Fibroblast of lung (primary cell): Measurements from ENCODE around the gene RPS6KL1. TPM values are rescaled to one million over a fixed set of nuclear protein-coding genes. Genes with fewer than 3 reads are reported as not detected.

Experiments
- DNase-seq, 2 donors: peaks; one replicate each; pipeline versions ENCODE4 v3.0.0 to v3.0.0-alpha.2; 2010; ENCODE audit warnings: low read depth in 2 of 2
- H2AFZ ChIP-seq: 2 replicates; pipeline ENCODE4 v1.5.1; 2012; ENCODE audit warnings: low read length, control low read depth, inconsistent platforms
- H3K27ac ChIP-seq: 2 replicates; pipeline ENCODE4 v1.5.1; 2011; ENCODE audit warnings: low read length, control low read depth; ENCODE audit not compliant: insufficient read depth
- H3K27me3 ChIP-seq: 2 replicates; pipeline ENCODE4 v1.5.1; 2011; ENCODE audit warnings: mild to moderate bottlenecking, low read length; ENCODE audit not compliant: control insufficient read depth, insufficient read depth
- H3K36me3 ChIP-seq: 2 replicates; pipeline ENCODE4 v1.5.1; 2011; ENCODE audit warnings: low read length; ENCODE audit not compliant: control insufficient read depth, insufficient read depth
- H3K4me1 ChIP-seq: 2 replicates; pipeline ENCODE4 v1.5.1; 2011; ENCODE audit warnings: low read length; ENCODE audit not compliant: control insufficient read depth, insufficient read depth; ENCODE audit errors: extremely low read depth
- H3K4me2 ChIP-seq: 2 replicates; pipeline ENCODE4 v1.5.1; 2011; ENCODE audit warnings: low read length, control low read depth; ENCODE audit not compliant: insufficient read depth; ENCODE audit errors: extremely low read depth
- H3K4me3 ChIP-seq, 4 experiments: fragments of 200-600 bp in 1 of 4; sonication (generic) in 1 of 4; replicated peaks in 1 of 4; 2 replicates each; pipeline ENCODE4 v1.5.1; 2011 to 2016; ENCODE audit warnings: low read length in 4 of 4, low read depth in 3 of 4, mild to moderate bottlenecking in 3 of 4, control low read depth in 2 of 4, inconsistent platforms in 1 of 4, mixed read lengths in 1 of 4; ENCODE audit not compliant: insufficient read depth in 1 of 4; ENCODE audit errors: control extremely low read depth in 1 of 4
- H3K79me2 ChIP-seq: 2 replicates; pipeline ENCODE4 v1.5.1; 2012; ENCODE audit warnings: mild to moderate bottlenecking, low read length, inconsistent platforms; ENCODE audit not compliant: control insufficient read depth, insufficient read depth
- H3K9ac ChIP-seq: 2 replicates; pipeline ENCODE4 v1.5.1; 2011; ENCODE audit warnings: mild to moderate bottlenecking, low read length, control low read depth; ENCODE audit not compliant: insufficient read depth
- H3K9me3 ChIP-seq: 2 replicates; pipeline ENCODE4 v1.5.1; 2012; ENCODE audit warnings: low read depth, low read length; ENCODE audit not compliant: control insufficient read depth, insufficient read depth
- H4K20me1 ChIP-seq: 2 replicates; pipeline ENCODE4 v1.5.1; 2011; ENCODE audit warnings: low read length; ENCODE audit not compliant: control insufficient read depth, insufficient read depth; ENCODE audit errors: extremely low read depth
- EZH2 ChIP-seq: IDR thresholded peaks from 2 replicates; pipeline ENCODE4 v1.5.1; 2012; ENCODE audit warnings: low read length, control low read depth, mild to moderate bottlenecking; ENCODE audit errors: missing control alignments
- polyA plus RNA-seq, 2 donors: library from polyadenylated mRNA; depleted of rRNA in 1 of 2; stranded (reverse) in 1 of 2; unstranded in 1 of 2; fragments of >200 nt; gene quantifications; 2 replicates each; pipeline ENCODE4 v1.2.1, GENCODE V29; 2011 to 2012; ENCODE audit warnings: missing spikeins in 1 of 2
- total RNA-seq: library from RNA; depleted of rRNA; stranded (reverse); fragments of >200 nt; gene quantifications from 2 replicates; pipeline ENCODE4 v1.2.1, GENCODE V29; 2014
- TF ChIP-seq, protein P1 (sequence below), 2 donors: IDR thresholded peaks in 1 of 2; conservative IDR thresholded peaks in 1 of 2; 1 replicate in 1 of 2; 2 replicates in 1 of 2; pipeline ENCODE4 v1.5.1; 2011 to 2012; ENCODE audit warnings: low read length in 2 of 2, control low read depth in 1 of 2, inconsistent platforms in 1 of 2, low read depth in 1 of 2, mild to moderate bottlenecking in 1 of 2

Gene RPS6KL1
- total and polyA plus RNA-seq, 2 donors (not counting 1 experiment from before 2014, with no cell fraction given), result 0.52 to 1.2 TPM

DNA sequence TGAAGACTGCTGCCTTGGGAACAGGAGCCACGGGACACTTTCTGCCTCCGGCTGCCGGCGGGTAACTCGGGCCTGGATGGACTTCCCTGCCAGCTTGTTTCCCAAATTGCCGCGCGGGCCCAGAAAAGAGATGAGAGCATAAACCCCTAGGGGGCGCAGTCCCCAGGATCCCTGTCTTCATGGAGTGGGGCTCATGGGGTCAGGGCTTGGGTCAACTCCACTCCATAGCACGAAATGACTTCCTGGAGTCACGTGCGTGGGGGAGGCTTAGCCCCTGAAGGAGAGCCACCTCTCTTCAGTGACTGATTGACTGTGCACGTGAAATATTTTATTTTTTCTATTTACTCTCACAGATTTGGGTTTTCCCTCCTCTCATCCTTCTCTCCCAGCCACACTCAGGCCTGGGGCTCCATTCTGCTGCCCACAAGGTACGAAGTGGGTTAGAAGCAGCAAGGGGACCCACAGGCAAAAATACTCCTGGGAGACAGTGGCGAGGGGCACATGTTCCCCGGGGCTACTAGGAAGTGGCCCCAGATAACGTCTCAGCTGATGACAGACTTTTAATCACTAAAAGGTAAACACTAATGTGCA, 22.3 kb upstream of the RPS6KL1 start:
- DNase-seq, result peak in 1 of 2 donors; percentile 14

DNA sequence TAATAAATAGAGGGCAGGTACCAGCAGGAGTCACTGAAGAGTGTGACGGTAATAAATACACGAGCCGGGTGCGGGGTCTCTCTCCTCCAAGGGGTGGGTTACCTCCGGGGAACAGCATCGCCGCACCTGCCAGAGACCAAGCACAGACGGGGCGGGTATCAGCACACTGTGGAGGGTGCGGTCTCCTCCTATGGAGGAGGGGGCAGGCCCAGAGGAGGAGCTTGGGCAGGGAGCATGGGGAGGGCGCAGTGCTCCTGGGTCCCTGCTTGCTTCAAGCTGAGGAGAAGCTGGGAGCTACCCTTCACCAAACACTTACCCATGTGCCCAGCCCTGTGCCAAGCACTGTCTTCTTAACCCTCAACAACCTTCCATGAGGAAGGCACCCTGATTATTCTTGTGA, 19.5 kb upstream of the RPS6KL1 start:
- no peak for TF ChIP-seq EZH2
- TF ChIP-seq, protein P1, sequence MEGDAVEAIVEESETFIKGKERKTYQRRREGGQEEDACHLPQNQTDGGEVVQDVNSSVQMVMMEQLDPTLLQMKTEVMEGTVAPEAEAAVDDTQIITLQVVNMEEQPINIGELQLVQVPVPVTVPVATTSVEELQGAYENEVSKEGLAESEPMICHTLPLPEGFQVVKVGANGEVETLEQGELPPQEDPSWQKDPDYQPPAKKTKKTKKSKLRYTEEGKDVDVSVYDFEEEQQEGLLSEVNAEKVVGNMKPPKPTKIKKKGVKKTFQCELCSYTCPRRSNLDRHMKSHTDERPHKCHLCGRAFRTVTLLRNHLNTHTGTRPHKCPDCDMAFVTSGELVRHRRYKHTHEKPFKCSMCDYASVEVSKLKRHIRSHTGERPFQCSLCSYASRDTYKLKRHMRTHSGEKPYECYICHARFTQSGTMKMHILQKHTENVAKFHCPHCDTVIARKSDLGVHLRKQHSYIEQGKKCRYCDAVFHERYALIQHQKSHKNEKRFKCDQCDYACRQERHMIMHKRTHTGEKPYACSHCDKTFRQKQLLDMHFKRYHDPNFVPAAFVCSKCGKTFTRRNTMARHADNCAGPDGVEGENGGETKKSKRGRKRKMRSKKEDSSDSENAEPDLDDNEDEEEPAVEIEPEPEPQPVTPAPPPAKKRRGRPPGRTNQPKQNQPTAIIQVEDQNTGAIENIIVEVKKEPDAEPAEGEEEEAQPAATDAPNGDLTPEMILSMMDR (conservative IDR thresholded peaks at IDR 0.05 in 1 of 2, IDR thresholded peaks at IDR 0.05 in 1 of 2; ENCODE audit: low read depth in 1 of 2, low read length in 2 of 2), result no peak
- Histone ChIP-seq H4K20me1 (no peaks in the 10 kb centered on the region), H3K9ac (no peak overlapping the region), H3K79me2 (no peaks in the 10 kb centered on the region), H3K27ac (no peak overlapping the region), H3K27me3 (no peaks in the 10 kb centered on the region), H3K9me3 (no peaks in the 10 kb centered on the region), H3K4me1 (peaks cover 27% of the 10 kb centered on the region), H3K4me2 (no peak overlapping the region), H3K36me3 (no peaks in the 10 kb centered on the region), H2AFZ (no peak overlapping the region), H3K4me3 (no peak overlapping the region)
- no peak for DNase-seq

More for the DNA sequence above, 22.3 kb upstream of the RPS6KL1 start:
- no peaks in the 10 kb centered on the region for H4K20me1 ChIP-seq
- H2AFZ ChIP-seq, result no peak overlapping the region
- no peaks in the 10 kb centered on the region for H3K79me2 ChIP-seq
- H3K9ac ChIP-seq, result no peak overlapping the region
- H3K27ac ChIP-seq, result no peak overlapping the region
- no peaks in the 10 kb centered on the region for H3K27me3 ChIP-seq
- H3K4me1 ChIP-seq, result peaks cover 14% of the 10 kb centered on the region
- H3K4me3 ChIP-seq, result no peak overlapping the region
- H3K4me2 ChIP-seq, result no peak overlapping the region
- H3K9me3 ChIP-seq, result no peaks in the 10 kb centered on the region
- TF ChIP-seq, protein P1 (conservative IDR thresholded peaks at IDR 0.05 in 1 of 2, IDR thresholded peaks at IDR 0.05 in 1 of 2; ENCODE audit: low read depth in 1 of 2, low read length in 2 of 2), result peak; percentile 30 to 53
- TF ChIP-seq EZH2, result no peak
- no peaks in the 10 kb centered on the region for H3K36me3 ChIP-seq

DNA sequence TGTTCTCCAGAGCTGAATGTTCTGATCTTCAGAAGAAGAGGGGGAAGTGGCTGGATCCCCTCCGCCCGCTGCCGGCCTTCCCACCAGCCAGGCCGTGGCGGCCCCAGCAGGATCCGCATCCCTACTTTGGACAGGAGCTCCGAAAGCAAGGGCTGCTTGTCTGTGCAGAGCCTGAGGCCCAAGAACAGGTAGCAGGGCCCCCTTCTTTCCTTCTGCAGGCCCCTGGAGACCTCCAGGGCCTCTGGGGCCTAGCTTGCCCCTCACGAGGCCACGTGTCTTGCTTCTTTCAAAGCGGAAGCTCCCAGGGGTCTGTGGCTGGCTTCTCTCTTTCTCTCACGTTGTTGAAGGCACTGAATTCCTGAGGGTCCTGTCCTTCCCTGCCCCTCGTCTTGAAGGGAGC, 19.1 kb upstream of the RPS6KL1 start:
- Histone ChIP-seq H3K4me3 (no peak overlapping the region), H3K9me3 (no peaks in the 10 kb centered on the region), H3K36me3 (no peaks in the 10 kb centered on the region), H3K27ac (no peak overlapping the region), H3K4me2 (peak overlapping the region; percentile 44), H3K79me2 (no peaks in the 10 kb centered on the region), H3K4me1 (peaks cover 27% of the 10 kb centered on the region), H2AFZ (peak overlapping the region; percentile 58), H3K9ac (no peak overlapping the region), H4K20me1 (no peaks in the 10 kb centered on the region), H3K27me3 (no peaks in the 10 kb centered on the region)
- no peak for DNase-seq
- TF ChIP-seq EZH2, result no peak
- TF ChIP-seq, protein P1 (conservative IDR thresholded peaks at IDR 0.05 in 1 of 2, IDR thresholded peaks at IDR 0.05 in 1 of 2; ENCODE audit: low read depth in 1 of 2, low read length in 2 of 2), result no peak
